ENCODE measurements around the gene CRELD1.
"Not testable (repeated sequence)": the region's sequence is repeated elsewhere in the genome, so short reads cannot be mapped to it uniquely, and the experiment has no call there.

Gene CRELD1, protein sequence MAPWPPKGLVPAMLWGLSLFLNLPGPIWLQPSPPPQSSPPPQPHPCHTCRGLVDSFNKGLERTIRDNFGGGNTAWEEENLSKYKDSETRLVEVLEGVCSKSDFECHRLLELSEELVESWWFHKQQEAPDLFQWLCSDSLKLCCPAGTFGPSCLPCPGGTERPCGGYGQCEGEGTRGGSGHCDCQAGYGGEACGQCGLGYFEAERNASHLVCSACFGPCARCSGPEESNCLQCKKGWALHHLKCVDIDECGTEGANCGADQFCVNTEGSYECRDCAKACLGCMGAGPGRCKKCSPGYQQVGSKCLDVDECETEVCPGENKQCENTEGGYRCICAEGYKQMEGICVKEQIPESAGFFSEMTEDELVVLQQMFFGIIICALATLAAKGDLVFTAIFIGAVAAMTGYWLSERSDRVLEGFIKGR

DNA sequence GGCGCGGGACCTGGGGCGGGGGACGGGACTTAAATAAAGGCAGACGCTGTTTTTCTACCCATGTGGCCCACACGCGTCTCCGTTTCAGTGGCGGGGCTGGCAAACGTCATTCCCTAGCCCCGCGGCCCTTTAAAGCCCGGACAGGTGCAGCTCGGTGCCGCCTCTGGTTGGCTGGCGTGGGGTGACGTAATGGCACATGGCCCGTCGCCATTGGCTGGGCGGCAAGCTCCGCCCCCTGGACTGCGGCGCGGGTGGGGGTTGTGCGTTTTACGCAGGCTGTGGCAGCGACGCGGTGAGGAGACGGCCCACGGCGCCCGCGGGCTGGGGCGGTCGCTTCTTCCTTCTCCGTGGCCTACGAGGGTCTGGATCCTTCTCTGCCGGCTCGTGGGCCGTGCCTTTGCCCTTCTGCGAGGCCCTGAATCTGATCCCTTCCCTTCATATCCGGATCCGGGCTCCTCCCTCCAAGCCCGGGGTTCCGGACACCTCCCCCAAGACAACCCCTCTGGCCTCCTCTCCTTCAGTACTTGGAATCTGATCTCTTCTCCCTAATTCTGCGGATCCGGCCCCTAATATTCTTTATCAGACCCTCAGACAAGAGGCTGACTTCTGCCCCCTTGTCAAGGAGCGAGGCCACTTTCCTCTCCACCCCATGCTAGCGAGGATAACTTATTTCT, at the start of gene CRELD1:
TSS of gene CRELD1 (plus strand) at position 274 of the 674 bp plus-strand sequence. CDS start 605 bp downstream, outside the sequence.
- peak; percentile 82 for DNase-seq

DNA sequence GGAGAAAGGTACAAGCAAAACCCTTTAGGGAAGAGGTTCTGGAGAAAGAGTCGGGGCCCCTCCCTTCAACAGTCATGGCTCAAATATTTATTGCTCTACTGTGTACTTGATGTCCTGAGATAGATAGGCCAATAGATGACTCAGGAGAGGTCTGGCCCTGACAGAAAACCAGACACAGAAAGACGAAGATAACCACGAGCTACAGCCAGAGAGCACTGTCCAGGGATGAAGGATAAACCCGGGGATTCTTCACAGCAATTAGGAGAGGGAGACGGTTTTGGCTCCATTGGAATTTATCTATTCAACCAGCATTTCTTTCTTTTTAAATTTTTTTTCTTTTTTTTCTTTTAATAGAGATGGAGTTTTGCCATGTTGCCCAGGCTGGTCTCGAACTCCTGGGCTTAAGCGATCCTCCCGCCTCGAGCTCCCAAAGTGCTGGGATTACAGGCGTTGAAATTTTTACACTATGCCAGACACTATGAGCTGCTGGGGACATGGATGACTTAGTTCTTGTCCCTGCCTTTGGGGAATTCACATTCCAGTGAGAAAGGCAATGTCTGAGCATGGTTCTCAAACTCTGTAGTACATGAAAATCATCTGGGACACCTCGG, 49.0 kb upstream of the CRELD1 start:
- DNase-seq: no peak

DNA sequence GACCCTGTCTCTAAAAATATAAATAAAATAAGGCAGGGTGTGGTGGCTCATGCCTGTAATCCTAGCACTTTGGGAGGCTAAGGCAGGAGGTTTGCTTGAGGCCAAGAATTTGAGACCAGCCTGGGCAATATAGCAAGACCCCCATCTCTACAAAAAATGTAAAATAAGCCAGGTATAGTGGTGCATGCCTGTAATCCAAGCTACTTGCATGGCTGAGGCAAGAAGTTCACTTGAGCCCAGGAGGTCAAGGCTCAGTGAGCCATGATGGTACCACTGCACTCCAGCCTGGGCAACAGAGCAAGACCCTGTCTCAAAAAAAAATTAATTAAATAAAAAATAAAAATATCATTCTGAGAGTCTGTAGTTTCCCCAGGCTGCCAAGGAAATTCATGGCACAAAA, 47.3 kb upstream of the CRELD1 start:
- DNase-seq: no peak

DNA sequence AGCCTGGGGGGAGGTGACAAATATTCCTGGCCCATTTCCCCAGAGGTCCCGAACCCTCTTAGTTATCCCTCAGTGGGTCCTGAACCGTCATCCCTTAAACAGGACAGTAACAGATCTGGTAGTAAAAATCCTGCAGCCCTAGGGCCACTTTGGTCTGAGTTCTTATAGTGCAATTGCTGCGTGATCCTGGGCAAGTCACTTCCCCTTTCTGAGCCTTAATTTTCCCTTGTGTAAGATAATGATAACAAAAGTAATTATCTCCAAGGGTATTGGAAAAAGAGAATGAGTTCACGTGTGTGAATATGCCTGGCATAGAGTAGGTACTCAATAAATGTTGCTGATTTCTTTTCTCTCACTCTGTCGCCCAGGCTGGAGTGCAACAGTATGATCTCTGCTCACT, 46.2 kb upstream of the CRELD1 start:
- DNase-seq: no peak

DNA sequence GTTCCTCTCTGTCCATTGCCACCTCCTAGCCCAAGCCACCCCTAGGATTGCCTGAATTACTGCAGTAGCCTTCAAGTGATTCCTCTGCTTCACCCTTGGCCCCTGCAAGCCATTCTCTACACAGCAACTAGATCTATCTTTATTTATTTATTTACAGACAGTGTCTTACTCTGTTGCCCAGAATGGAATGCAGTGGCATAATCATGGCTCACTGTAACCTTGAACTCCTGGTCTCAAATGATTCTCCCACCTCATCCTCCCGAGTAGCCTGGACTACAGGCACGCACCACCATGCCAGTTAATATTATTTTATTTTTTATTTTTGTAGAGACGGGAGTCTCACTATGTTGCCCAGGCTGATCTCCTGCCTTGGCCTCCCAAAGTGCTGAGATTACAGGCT, 45.1 kb upstream of the CRELD1 start:
- DNase-seq: no peak

DNA sequence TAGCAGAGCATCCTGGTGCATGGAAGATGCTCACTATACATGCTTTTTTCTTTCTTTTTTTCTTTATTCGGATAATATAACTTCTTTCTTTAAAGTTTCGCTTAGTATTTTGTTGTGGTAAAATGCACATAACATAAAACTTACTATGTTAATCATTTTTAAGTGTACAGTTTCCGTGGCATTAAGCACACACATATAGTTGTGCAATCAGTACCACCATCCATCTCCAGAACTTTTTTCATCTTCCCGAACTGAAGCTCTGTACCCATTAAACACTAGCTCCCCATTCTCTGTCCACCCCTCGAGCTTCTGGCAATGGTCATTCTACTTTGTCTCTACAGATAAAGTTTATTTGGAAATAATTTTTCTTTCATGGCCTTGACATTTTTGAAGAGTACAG, 44.2 kb upstream of the CRELD1 start:
- DNase-seq: no peak

DNA sequence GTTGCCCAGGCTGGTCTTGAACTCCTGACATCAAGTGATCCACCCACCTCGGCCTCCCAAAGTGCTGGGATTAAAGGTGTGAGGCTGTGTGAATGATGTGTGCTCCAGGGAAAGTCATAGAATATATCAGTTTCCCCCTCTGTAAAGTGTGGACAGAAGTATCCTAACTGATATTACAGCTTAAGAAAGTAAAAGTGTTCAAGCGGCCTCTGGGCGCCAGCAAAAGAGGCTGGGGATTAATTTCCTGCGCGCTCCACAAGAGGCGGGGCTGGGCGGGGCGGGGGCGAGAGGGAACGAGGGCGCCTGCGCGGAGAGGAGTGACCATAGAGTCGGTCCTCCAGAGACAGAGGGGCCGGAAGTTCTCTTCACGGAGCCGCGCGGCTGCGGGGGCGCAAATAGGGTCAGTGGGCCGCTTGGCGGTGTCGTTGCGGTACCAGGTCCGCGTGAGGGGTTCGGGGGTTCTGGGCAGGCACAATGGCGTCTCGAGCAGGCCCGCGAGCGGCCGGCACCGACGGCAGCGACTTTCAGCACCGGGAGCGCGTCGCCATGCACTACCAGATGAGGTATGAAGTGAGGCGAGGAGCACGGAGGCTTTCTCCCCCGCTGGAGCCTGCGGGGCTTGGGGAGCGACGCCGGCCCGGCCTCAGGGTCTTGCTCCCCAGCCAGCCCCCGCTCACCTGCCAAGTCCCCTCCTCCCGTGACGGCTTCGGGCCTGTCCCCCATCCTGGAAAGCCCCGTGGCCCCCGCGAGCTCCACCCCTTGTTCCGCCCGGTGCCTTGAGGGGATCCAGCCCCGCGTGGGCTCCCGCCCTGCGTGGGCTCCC, 43.2 kb upstream of the CRELD1 start, which contains the start of gene JAGN1:
TSS of gene JAGN1 (plus strand) at position 362 of the 823 bp plus-strand sequence. CDS start at position 475, 113 bp downstream.
- DNase-seq: peak; percentile 47

DNA sequence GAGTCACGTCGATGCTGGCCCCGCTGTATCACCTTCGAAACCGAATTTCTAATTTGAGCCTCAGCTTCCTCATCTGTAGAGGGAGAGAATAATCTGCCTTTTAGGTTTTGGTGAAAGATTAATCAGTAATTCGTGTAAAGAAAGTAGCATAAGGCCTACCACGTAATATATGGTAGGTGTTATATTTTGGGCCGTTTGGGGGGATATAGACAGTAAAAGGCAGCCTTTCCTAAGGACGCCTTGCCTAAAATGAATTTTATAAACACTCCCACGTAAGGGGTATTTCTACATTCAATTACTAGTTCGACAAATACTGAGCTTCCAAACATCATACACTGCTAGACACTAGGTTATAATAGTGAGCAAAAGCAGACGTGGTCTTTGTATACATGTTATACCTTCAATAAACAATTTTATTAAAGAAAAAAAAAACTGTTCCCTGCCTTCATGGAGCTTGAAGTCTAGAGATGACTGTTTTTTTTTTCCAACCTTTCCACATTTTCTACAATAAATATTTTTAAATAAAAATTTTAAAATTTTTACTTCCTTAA, 42.5 kb upstream of the CRELD1 start:
- DNase-seq: no peak

DNA sequence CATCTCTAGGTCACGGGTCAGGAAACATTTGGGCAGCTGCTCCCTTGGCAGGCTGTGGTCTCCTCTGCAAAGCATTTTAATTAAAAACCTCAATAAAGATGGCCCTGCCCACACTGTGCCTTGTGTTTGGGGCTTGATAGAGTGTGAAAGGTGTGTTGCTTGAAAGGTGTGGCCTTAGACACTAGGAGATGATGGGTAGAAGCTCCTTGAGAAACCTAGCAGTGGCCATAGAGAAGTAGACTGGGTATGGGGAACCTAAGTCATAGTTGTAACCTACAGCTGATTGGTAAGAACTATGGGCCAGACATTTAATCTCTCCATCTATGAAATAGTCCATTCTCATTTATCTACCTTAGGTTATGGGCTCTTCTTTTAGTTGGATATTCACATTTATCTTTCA, 39.9 kb upstream of the CRELD1 start:
- no peak for DNase-seq

DNA sequence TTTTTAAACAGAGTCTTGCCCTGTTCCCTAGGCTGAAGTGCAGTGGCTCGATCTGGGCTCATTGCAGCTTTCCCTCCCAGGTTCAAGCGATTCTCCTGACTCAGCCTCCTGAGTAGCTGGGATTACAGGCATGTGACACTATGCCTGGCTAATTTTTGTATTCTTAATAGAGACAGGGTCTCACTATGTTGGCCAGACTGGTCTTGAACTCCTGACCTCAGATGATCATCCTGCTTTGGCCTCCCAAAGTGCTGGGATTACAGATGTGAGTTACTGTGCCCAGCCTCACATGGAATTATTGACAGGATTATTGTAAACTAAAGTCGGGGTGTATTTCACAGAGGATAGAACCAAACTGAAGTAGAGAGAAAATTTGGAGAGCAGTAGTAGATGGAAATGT, 37.9 kb upstream of the CRELD1 start:
- not testable (repeated sequence) for DNase-seq

DNA sequence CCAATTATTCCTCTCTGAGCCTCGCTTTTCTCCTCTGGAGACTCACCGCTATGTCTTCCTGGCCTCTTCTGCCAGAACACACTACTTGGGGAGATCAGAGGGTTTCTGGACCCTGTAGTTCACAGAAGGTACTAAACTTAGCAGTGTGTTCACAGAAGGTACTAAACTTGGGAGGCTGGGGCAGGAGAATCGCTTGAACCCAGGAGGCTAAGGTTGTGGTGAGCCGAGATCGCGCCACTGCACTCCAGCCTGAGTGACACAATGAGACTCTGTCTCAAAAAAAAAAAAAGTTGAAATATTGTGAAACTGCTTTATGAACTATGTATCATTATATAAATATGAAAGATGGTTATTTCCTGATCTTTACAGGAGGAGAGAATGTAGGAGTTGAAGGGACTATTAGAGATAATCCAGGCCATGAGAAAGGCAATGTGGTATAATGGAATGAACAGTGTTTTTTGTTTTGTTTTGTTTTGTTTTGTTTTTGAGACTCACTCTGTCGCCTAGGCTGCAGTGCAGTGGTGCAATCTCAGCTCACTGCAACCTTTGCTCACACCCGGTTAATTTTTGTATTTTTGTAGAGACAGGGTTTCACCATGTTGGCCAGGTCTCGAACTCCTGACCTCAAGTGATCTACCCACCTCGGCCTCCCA, 36.8 kb upstream of the CRELD1 start:
- DNase-seq: not testable (repeated sequence)

DNA sequence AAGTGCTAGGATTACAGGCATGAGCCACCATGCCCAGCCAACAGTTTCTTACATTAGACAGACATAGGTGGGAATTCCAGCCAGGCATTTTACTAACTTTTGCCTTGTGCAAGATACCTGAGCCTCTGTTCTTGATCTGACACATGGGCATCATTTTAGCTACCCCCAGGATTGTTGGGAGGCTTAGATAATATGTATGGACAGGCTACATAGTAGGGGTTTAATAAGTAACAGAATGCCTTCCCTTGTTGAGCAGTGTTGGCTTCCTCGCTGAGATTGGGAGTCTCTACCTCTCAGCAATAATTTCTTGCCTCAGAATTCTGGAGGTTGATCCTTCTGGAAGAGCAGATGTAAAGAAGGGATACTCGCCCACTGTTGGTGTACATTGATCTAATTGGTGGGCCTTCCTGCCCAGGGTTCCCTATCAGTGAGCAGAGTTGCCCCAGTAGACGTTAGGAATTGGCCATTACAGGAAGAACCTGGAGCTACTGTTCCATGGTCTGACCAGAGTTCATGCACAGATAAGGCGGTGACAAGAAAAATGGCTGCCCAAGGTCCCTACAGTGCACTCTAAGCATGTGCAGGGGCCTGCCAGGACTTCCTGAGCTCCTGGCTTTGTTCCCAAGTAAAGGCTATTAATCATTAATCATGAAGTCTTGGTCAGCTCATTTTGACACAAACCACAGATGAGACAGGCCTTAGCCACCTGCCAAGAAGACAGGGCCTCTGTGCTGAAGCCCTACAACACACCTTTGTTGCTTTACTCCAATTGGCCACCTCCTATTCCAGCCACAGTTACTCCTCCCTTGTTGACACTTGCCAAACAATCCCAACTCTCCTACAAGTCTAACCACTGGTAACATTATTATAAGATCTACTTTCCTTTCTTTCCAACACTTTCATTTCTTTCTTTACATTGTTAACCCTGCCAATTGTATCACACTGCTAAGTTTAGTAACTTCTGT, 35.9 kb upstream of the CRELD1 start:
- peak; percentile 16 for DNase-seq

DNA sequence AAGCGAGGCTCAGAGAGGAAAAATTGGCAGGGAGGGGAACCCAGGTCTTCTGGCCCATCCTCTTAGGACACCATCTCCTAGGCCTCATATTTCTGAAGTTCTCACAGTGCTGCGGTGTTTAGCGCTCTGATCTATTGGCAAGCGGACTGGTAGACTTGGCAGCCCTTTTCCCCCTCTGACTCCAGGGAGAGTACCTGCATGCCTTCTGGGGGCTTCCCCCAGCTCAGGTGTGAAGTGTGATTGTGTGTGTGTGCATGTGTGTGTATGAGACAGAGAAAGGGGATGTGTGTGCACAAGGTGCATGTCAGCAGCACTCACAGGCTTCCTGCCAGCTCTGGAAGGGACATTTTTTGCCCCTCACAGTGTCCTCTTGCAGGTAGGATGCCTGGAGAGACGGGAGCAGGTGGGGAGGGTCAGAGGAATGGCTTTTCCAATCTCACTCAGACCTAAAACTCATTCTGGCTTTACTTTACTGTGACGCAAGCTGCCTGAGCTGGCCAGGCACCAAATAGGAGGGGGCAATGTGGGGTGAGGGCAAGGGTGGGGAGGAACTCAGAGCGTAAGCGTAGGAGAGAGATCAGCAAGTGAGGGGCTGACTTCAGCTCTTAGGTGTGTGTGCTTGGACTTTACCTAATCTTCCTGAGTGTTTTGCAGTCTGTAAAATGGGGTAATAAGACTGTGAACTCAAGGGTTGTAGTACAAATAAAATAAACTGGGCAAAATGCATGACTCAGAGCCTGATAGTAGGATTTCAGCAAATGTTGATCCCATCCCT, 35.0 kb upstream of the CRELD1 start:
- DNase-seq: no peak

DNA sequence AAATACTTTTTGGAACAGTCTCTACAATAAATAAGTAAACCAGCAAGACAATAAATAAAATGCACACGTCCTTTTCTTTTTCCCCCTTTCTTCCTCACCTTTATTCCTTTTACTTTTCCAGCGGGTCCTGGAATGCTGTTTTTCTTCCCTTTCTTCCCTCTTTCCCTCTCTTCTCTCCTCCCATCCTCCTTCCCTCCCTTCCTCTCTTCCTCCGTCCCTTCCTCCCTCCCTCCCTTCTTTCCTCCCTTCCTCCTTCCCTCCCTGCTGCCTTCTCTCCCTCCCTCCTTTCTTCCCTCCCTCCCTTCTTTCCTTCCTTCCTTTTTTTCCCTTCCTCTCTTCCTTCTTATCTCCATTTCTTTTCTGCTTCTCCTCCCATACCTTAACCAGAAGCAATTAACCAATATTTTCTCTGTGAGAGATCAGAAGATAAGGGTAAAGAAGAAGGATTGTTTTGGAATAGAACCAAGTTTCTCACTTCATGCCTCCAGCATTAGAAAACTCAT, 34.3 kb upstream of the CRELD1 start:
- no peak for DNase-seq

DNA sequence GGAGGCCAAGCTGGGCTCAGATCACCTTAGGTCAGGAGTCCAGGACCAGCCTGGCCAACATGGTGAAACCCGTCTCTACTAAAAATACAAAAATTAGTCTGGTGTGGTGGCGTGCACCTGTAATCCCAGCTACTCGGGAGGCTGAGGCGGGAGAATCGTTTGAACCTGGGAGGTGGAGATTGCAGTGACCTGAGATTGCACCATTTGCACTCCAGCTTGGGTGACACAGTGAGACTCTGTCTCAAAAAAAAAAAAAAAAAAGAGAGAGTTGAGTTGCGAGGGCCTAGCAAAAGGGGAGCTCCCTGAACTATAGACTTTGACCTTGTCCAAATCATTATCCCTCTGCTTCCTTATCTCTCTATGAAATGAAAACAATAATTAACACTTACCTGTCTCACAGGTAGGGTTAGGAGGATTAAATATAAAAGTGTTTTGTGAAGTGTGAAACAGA, 32.6 kb upstream of the CRELD1 start:
- not testable (repeated sequence) for DNase-seq

DNA sequence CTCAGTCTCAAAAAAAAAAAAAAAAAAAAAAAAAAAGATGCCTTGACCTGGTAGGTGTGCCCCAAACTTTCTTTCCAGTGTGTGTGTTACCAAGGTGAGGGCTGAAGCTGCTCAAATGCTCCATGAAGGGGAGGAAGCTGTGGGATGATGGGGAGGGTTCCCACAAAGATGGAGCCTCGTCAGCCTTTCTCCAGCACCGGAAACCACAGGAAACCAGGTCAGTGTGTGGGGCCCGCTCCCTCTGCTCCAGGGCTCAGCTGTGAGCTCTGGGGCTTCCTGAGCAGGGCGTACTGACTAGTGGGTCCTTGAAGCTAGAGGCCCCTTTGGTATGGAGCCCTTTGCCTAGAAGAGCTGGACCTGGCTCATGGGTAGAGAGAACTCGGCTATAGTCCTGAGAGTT, 31.7 kb upstream of the CRELD1 start:
- DNase-seq: no peak

DNA sequence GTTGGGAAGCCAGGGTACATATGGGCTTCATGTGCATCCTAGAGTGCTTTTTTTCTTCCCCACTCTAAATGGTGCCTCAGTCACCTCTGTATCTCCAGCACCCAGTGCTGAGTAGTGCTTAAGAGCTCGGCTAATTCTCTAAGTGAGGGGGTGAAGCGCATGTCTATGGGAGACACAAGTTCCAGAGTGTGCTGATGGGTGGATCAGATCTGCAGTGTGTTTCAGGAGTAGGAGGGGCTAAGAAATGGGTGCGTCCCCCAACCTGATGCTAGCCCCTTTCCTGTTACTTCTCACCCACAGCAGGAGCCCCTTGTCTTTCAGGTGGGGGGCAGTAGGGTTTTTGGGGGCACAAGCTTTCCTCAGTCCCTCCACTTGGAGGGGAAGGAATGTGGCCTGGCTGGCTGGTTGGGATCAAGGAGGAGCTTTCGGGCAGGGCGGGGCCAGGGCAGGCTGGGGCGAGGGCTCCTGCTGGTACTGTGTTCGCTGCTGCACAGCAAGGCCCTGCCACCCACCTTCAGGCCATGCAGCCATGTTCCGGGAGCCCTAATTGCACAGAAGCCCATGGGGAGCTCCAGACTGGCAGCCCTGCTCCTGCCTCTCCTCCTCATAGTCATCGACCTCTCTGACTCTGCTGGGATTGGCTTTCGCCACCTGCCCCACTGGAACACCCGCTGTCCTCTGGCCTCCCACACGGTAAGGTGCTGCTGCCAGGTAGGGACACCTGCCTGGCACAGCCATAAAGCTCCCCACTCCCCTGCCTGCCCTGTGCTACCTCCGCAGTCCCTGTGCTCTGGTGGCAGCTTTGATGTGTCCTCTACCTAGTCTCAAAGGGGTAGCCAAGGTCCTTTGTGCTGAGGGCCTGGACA, 31.0 kb upstream of the CRELD1 start, which contains the start of gene IL17RE:
TSS of gene IL17RE (plus strand) at position 477 of the 866 bp plus-strand sequence. CDS start at position 562, 85 bp downstream.
- no peak for DNase-seq

DNA sequence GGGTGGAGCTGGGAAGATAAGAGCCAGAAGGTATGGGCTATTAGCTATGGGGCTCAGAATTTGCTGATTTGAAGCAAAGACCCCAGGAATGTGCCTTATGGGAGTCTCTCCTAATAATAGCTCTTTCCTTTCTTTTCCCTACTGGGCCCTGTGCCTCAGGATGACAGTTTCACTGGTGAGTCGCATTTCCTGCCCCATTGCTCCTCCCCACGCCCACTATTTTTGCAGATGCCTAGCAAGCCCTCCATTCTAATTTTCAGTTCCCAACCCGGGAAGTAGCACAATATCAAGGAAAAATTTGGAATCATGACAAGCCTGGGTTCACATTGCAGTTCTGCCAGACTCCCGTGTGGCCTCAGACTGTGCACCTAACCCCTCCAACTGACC, 30.4 kb upstream of the CRELD1 start:
- DNase-seq: no peak

DNA sequence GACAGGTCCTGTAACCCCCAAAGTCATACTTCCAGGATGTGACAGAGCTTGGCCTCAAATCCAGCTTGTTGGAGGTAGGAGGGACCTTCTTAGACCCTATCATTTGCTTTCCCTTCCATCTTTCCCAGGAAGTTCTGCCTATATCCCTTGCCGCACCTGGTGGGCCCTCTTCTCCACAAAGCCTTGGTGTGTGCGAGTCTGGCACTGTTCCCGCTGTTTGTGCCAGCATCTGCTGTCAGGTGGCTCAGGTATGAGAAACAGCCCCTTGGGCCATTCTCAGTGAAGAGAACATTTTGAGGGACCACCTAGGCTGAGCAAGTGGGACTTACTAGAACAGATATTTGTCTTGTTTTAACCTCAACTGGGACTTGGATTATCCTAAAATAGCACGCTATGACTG, 29.7 kb upstream of the CRELD1 start:
- no peak for DNase-seq
